Measurements from ENCODE around the gene PDXP. TPM values are rescaled to one million over a fixed set of nuclear protein-coding genes. Genes with fewer than 3 reads are reported as not detected.
A peak's percentile ranks its signal among the peaks of the same experiment; 100 is the strongest.

PDXP gene
- total and polyA plus RNA-seq, 2 of the 13 experiments (the other 11 are each of a cell fraction or from before 2014, with no cell fraction given): 58.2 to 70.6 TPM

- TF ChIP-seq MYPOP (CRISPR knock-in tag; IDR thresholded peaks at IDR 0.05) (peak; percentile 70; the same call in 1 of the 2 replicates), ZSCAN31 (CRISPR knock-in tag; IDR thresholded peaks at IDR 0.05; ENCODE audit: low read depth) (0 out of 2 replicates have a peak, but pooled peaks have one; percentile 14), RBM22 (optimal IDR thresholded peaks at IDR 0.05; ENCODE audit: low read length) (peak; percentile 8), ZNF839 (CRISPR knock-in tag; IDR thresholded peaks at IDR 0.05; ENCODE audit: borderline replicate concordance) (0 out of 2 replicates have a peak, but pooled peaks have one; percentile 21), MEIS2 (CRISPR knock-in tag; IDR thresholded peaks at IDR 0.05) (peak; percentile 28; the same call in 1 of the 2 replicates), PTBP1 (IDR thresholded peaks at IDR 0.05; ENCODE audit: low read depth, low read length, poor library complexity, severe bottlenecking) (no peak), E2F1 (CRISPR knock-in tag; IDR thresholded peaks at IDR 0.05) (peak; percentile 29; the same call in 1 of the 2 replicates), SP2 (CRISPR knock-in tag; IDR thresholded peaks at IDR 0.05) (0 out of 2 replicates have a peak, but pooled peaks have one; percentile 26), ZNF18 (CRISPR knock-in tag; IDR thresholded peaks at IDR 0.05; ENCODE audit: insufficient replicate concordance) (peak; percentile 74), HNF1B (CRISPR knock-in tag; IDR thresholded peaks at IDR 0.05) (peak; percentile 66; the same call in 1 of the 2 replicates), U2AF1 (optimal IDR thresholded peaks at IDR 0.05; ENCODE audit: low read depth, low read length) (no peak), ZNF576 (CRISPR knock-in tag; IDR thresholded peaks at IDR 0.05) (no peak)
Observed at GRCh38 chr22:37634417-37634924, 24.1 kb upstream of the PDXP start (continued).

Data from HepG2 (cell line).